HG02884 (cell line): ENCODE measurements around the gene DUSP9.
"Not testable (repeated sequence)": the region's sequence is repeated elsewhere in the genome, so short reads cannot be mapped to it uniquely, and the experiment has no call there.

Source experiments
- ATAC-seq: cut with Tn5 transposase; IDR thresholded peaks from one replicate; pipeline ENCODE4 v1.9.1; 2021; ENCODE audit warnings: mild to moderate bottlenecking, moderate library complexity; ENCODE audit not compliant: unreplicated experiment

The DUSP9 gene

GRCh38 chrX:153670748-153671588, 24.0 kb downstream of the DUSP9 start:
- no peak for ATAC-seq

- ATAC-seq: no peak
These were observed 24.9 kb downstream of the DUSP9 start for GRCh38 chrX:153671589-153672530.

GRCh38 chrX:153672531-153673427, 25.8 kb downstream of the DUSP9 start:
- ATAC-seq: no peak

GRCh38 chrX:153673428-153674218, 26.6 kb downstream of the DUSP9 start, which contains the start of gene PNCK:
Gene PNCK, minus strand, starts transcription at chrX:153673813. Its CDS starts 737 bp downstream, at chrX:153673076.
- no peak for ATAC-seq

GRCh38 chrX:153674219-153674851, 27.3 kb downstream of the DUSP9 start:
- no peak for ATAC-seq

GRCh38 chrX:153681175-153681574, 34.2 kb downstream of the DUSP9 start:
- ATAC-seq: no peak

GRCh38 chrX:153683486-153683885, 36.5 kb downstream of the DUSP9 start:
- ATAC-seq: not testable (repeated sequence)

- no peak for ATAC-seq
These were observed 37.6 kb downstream of the DUSP9 start for GRCh38 chrX:153684467-153685155.

- ATAC-seq: no peak
These were observed 38.1 kb downstream of the DUSP9 start for GRCh38 chrX:153685156-153685536.

GRCh38 chrX:153685751-153686696, 39.0 kb downstream of the DUSP9 start:
- ATAC-seq: no peak

GRCh38 chrX:153686711-153687110, 39.7 kb downstream of the DUSP9 start:
- ATAC-seq: no peak

GRCh38 chrX:153687121-153688039, 40.4 kb downstream of the DUSP9 start, which contains the start of gene SLC6A8:
Gene SLC6A8, plus strand, starts transcription at chrX:153687926. Its CDS starts 649 bp downstream, at chrX:153688575.
- no peak for ATAC-seq

- no peak for ATAC-seq
These were observed 41.1 kb downstream of the DUSP9 start for GRCh38 chrX:153688071-153688470.

- no peak for ATAC-seq
These were observed 41.5 kb downstream of the DUSP9 start for GRCh38 chrX:153688506-153688905.

GRCh38 chrX:153688911-153689590, 42.0 kb downstream of the DUSP9 start:
- no peak for ATAC-seq
